Left lung (tissue), 10 donors: ENCODE results near the gene LPIN3. TPM values are rescaled to one million over a fixed set of nuclear protein-coding genes. Genes with fewer than 3 reads are reported as not detected.

Experiments
- ATAC-seq: fragments of 200-7000 bp; cut with Tn5 transposase; one replicate; pipeline ENCODE4 v1.9.1; 2020; ENCODE audit warnings: moderate library complexity
- DNase-seq, 4 donors: peaks; one replicate each; pipeline ENCODE4 v3.0.0-alpha.2; 2013 to 2020
- H3K27ac ChIP-seq, 2 donors: fragments of 200-600 bp; sonication (generic) in 1 of 2; one replicate each; pipeline versions ENCODE4 v1.5.0 to v1.8.0; 2020 to 2021
- H3K27me3 ChIP-seq, 2 donors: fragments of 200-600 bp; sonication (generic) in 1 of 2; one replicate each; pipeline versions ENCODE4 v1.5.0 to v1.8.0; 2020 to 2021
- H3K36me3 ChIP-seq, 2 donors: fragments of 200-600 bp; sonication (generic) in 1 of 2; one replicate each; pipeline versions ENCODE4 v1.5.0 to v1.8.0; 2020 to 2021
- H3K4me1 ChIP-seq, 2 donors: fragments of 200-600 bp; one replicate each; pipeline ENCODE4 v1.8.0; 2021
- H3K4me3 ChIP-seq, 2 donors: fragments of 200-600 bp; sonication (generic) in 1 of 2; one replicate each; pipeline versions ENCODE4 v1.5.0 to v1.8.0; 2020 to 2021; ENCODE audit warnings: mild to moderate bottlenecking in 1 of 2
- H3K9me3 ChIP-seq, 2 donors: fragments of 200-600 bp; sonication (generic) in 1 of 2; one replicate each; pipeline versions ENCODE4 v1.5.0 to v1.8.0; 2020 to 2021
- intact Hi-C, 2 donors: fragments of 100-400 bp; cut with DNase I; formaldehyde crosslinking; loops; one replicate each; pipeline versions ENCODE4 v1.11.2 to v1.14.2; 2022
- polyA plus RNA-seq, 6 donors: library from polyadenylated mRNA; unstranded; fragments of 120-200 nt; gene quantifications; one replicate each; pipeline ENCODE4 v1.2.1, GENCODE V29; 2013; ENCODE audit not compliant: insufficient read length in 6 of 6
- total RNA-seq, 2 donors: library from RNA; stranded (reverse); fragmentation: NEBNext Ultra II Directional; extraction: Animal tissue kit (Norgen Biotek cat#: 25700); gene quantifications; one replicate each; pipeline ENCODE4 v1.2.1, GENCODE V29; 2021
- TF ChIP-seq, protein P1 (sequence below), 2 donors: fragments of 200-600 bp; sonication (generic) in 1 of 2; IDR thresholded peaks; one replicate each; pipeline versions ENCODE4 v1.5.0 to v1.8.0; 2021; ENCODE audit warnings: antibody characterized with exemption in 2 of 2
- donor health status: DM: no; HTN: yes; CAD: no.
- donor health status: DM: no; HTN: no; CAD: no.

Gene LPIN3
- total and polyA plus RNA-seq, 8 donors: 9.6 to 20.4 (median 14.2) TPM

DNA sequence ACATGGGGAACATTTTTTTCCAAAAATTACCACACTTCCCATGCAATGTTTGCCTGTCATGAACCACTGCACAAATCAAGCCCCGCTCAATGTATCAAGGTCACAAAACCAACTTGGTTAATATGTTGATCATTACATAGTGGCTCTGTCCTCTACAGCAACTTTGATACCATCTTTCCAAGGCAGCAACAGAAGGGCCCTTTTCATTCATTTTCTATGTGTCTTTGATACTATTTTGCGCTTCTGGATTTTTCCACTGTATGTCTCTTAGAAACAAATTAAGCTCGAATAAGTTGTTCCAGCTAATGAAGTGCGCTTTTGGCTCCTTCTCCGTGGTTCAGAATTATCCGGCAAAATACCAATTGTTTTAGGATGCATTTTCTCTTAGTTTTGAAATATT lies 24.6 kb upstream of the LPIN3 start:
- peak in 2 of 4 donors; percentile 49 to 57 for DNase-seq
- H3K36me3 ChIP-seq: no peaks in the 10 kb centered on the region
- H3K27ac ChIP-seq: peak overlapping the region in 1 of 2 donors; percentile 89
- TF ChIP-seq, protein P1, sequence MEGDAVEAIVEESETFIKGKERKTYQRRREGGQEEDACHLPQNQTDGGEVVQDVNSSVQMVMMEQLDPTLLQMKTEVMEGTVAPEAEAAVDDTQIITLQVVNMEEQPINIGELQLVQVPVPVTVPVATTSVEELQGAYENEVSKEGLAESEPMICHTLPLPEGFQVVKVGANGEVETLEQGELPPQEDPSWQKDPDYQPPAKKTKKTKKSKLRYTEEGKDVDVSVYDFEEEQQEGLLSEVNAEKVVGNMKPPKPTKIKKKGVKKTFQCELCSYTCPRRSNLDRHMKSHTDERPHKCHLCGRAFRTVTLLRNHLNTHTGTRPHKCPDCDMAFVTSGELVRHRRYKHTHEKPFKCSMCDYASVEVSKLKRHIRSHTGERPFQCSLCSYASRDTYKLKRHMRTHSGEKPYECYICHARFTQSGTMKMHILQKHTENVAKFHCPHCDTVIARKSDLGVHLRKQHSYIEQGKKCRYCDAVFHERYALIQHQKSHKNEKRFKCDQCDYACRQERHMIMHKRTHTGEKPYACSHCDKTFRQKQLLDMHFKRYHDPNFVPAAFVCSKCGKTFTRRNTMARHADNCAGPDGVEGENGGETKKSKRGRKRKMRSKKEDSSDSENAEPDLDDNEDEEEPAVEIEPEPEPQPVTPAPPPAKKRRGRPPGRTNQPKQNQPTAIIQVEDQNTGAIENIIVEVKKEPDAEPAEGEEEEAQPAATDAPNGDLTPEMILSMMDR (IDR thresholded peaks at IDR 0.05): no peak
- H3K27me3 ChIP-seq: no peaks in the 10 kb centered on the region
- H3K4me3 ChIP-seq: peak overlapping the region in 1 of 2 donors; percentile 51
- intact Hi-C loops: no loop called here
- no peak for ATAC-seq
- no peaks in the 10 kb centered on the region for H3K9me3 ChIP-seq
- H3K4me1 ChIP-seq: peaks cover 5 to 21% of the 10 kb centered on the region in 2 donors

DNA sequence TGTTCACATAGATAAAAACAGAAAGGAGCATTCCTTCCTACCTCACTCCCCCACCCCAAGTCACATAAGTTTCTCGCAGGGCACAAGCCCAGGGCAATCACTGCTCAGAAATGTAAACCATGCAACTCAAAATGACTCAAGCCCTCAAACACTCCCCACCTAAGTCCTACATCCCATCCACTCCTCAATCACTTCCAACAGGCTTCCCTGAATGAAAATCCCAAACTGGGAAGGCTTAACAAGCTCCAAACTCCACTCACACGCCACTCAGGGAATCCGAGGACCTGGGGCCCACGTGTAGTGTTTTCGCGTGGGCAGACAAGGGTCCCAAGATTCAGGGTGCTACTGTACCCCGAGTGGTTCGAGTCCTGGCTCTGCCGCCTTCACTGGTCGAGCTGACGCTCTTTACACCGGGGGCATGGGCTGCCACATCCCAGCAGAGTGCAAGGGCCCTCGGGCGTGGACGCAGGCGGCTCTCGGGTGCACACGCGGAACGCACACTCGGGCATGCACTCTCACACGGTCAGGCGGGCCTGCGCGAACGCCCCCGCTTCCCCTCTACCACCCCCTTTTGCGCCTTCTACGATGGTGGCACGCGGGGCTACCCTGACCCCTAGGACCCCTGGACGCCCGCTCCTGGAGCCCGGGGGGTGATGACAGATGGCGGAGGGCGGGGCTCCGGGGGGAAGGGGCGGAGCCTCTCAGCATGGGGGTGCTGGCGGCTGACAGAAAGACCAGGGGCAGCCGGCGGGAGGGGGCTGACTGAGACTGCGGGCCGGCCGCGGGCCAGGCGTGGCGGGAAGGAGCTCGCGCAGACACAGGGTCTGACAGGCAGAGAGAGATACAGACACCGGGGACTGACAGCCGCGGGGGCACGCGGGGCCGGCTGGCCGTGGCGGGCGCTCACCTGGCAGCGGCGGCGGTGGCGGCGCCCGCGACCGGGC lies 23.7 kb upstream of the LPIN3 start:
- H3K36me3 ChIP-seq: no peaks in the 10 kb centered on the region
- ATAC-seq: peak; percentile 66
- H3K4me1 ChIP-seq: peaks cover 5 to 28% of the 10 kb centered on the region in 2 donors
- H3K27me3 ChIP-seq: no peaks in the 10 kb centered on the region
- TF ChIP-seq, protein P1 (IDR thresholded peaks at IDR 0.05): no peak
- H3K9me3 ChIP-seq: no peaks in the 10 kb centered on the region
- H3K4me3 ChIP-seq: peak overlapping the region; percentile 51 to 80
- intact Hi-C loops: no loop called here
- H3K27ac ChIP-seq: peak overlapping the region; percentile 81 to 89
- peak; percentile 51 to 91 (median 72) for DNase-seq

DNA sequence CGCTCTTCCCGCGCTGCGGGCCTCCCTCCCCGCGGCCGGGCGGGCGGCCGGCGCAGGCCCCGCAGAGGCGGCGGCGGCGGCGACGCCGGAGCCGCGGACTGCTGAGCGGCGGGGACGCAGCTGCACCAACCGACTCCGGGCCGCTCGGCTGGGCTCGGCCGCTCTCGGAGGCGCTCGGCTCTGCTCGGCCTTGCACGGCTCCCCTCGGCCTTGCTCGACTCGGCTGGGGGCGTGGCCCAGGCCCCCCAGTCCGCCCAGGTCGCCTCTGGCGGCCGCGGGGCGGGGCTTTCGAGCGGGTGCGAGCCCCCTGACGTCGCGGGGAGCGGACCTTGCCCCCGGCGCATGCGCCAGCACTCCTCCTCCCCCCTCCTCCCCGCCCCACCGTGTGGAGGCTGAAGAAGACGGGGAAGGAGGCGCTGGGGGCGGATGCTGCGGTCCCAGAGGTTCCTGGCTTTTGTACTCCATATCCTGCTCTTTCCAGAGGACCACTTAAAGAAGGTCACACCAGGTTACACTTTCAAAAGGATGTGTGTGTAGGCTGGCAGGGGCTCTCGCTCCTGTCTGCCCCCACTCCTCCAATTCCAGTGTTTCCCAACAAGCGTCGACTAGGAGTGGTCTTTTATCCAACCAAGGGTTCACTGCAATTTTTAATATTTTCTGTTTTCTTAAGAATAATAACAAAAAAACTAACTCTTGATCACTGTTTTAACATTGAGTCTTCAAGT lies 22.9 kb upstream of the LPIN3 start, which contains the start of gene ZHX3:
ZHX3 (minus strand) TSS at position 186 of the 725 bp plus-strand sequence. CDS start 112,815 bp downstream, outside the sequence.
- Histone ChIP-seq H3K36me3 (no peaks in the 10 kb centered on the region), H3K4me3 (peak within 1 kb of the TSS; percentile 51 to 80), H3K27ac (peak within 1 kb of the TSS; percentile 81 to 89), H3K27me3 (no peaks in the 10 kb centered on the region), H3K9me3 (no peaks in the 10 kb centered on the region), H3K4me1 (peaks cover 5 to 28% of the 10 kb centered on the region in 2 donors)
- intact Hi-C loops: no loop called here
- peak; percentile 96 for ATAC-seq
- DNase-seq: peak; percentile 93 to 99 (median 97)
- TF ChIP-seq, protein P1 (IDR thresholded peaks at IDR 0.05): no peak

DNA sequence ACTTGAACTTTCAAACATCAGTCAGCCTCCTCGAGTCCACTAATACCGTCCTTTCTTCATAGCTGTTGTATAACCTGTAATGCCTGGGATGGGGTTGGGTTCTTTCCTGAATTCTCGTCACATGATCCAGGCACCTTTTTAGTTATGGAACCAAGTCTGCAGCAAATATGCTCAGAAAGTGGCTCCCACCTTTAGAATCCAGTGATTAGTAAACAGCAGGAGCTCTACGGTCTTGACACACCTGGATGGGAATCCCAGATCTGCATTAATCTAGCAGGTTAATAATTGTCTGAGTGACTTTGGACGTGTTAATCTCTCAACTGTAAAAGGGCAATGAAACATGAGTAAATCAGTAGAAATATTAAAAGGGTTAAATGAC lies 22.4 kb upstream of the LPIN3 start:
- H3K9me3 ChIP-seq: no peaks in the 10 kb centered on the region
- intact Hi-C loops: no loop called here
- H3K27ac ChIP-seq: peak overlapping the region in 1 of 2 donors; percentile 81
- DNase-seq (no peak), ATAC-seq (no peak)
- H3K36me3 ChIP-seq: no peaks in the 10 kb centered on the region
- no peaks in the 10 kb centered on the region for H3K27me3 ChIP-seq
- H3K4me1 ChIP-seq: peaks cover 5 to 28% of the 10 kb centered on the region in 2 donors
- peak overlapping the region; percentile 19 to 51 for H3K4me3 ChIP-seq
- TF ChIP-seq, protein P1 (IDR thresholded peaks at IDR 0.05): no peak

DNA sequence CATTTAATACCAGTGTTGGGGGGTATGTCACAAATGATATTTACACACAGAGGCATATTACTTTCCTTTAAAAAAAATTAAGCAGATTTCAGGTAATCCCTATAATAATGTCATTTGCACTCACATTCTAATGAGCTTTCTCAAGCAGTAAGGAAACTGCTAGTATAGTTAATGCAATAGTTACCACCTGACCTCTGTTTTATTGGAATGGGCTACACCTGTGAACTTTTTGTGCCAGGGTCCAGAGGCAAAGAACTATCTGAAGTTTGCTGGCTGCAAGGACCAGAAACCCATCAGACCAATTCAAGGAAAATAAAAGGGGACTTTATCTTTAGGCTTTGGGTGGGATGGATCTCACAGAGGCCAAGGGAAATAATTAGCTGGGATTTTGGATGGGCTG lies 20.2 kb upstream of the LPIN3 start:
- ATAC-seq (no peak), DNase-seq (no peak)
- H3K27ac ChIP-seq: peak overlapping the region in 1 of 2 donors; percentile 46
- no peaks in the 10 kb centered on the region for H3K9me3 ChIP-seq
- TF ChIP-seq, protein P1 (IDR thresholded peaks at IDR 0.05): no peak
- H3K4me3 ChIP-seq: no peak overlapping the region
- H3K4me1 ChIP-seq: peaks cover 5 to 28% of the 10 kb centered on the region in 2 donors
- H3K36me3 ChIP-seq: no peaks in the 10 kb centered on the region
- H3K27me3 ChIP-seq: no peaks in the 10 kb centered on the region
- intact Hi-C loops: no loop called here
